Fibroblast of lung (primary cell): ENCODE data around the gene PRAMEF33.
"Not testable (repeated sequence)": the region's sequence is repeated elsewhere in the genome, so short reads cannot be mapped to it uniquely, and the experiment has no call there.

ENCODE experiments used
- EZH2 ChIP-seq: IDR thresholded peaks from 2 replicates; pipeline ENCODE4 v1.5.1; 2012; ENCODE audit warnings: low read length, control low read depth, mild to moderate bottlenecking; ENCODE audit errors: missing control alignments
- TF ChIP-seq, protein P1 (sequence below), 2 donors: IDR thresholded peaks in 1 of 2; conservative IDR thresholded peaks in 1 of 2; 1 replicate in 1 of 2; 2 replicates in 1 of 2; pipeline ENCODE4 v1.5.1; 2011 to 2012; ENCODE audit warnings: low read length in 2 of 2, control low read depth in 1 of 2, inconsistent platforms in 1 of 2, low read depth in 1 of 2, mild to moderate bottlenecking in 1 of 2

DNA sequence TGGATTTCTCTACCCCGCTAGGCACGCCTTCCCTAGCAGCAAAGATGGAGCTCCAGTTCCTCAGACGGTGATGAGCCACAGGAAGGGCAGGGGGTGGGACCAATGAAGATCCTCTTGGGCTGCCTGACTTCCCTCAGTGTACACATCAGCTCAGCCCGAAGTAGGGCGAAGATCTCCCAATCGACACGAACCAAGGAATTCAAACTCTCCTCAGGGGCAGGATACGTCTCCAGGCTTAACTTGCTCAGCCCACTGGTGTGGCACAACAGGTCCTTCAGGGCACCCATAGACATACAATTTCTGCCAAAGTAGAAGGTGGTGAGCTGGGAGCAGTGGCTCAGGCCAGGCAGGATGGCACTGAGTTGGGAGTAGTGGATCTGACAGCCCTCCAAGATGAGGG, 39.2 kb downstream of the PRAMEF33 start:
- TF ChIP-seq, protein P1, sequence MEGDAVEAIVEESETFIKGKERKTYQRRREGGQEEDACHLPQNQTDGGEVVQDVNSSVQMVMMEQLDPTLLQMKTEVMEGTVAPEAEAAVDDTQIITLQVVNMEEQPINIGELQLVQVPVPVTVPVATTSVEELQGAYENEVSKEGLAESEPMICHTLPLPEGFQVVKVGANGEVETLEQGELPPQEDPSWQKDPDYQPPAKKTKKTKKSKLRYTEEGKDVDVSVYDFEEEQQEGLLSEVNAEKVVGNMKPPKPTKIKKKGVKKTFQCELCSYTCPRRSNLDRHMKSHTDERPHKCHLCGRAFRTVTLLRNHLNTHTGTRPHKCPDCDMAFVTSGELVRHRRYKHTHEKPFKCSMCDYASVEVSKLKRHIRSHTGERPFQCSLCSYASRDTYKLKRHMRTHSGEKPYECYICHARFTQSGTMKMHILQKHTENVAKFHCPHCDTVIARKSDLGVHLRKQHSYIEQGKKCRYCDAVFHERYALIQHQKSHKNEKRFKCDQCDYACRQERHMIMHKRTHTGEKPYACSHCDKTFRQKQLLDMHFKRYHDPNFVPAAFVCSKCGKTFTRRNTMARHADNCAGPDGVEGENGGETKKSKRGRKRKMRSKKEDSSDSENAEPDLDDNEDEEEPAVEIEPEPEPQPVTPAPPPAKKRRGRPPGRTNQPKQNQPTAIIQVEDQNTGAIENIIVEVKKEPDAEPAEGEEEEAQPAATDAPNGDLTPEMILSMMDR (conservative IDR thresholded peaks at IDR 0.05 in 1 of 2, IDR thresholded peaks at IDR 0.05 in 1 of 2; ENCODE audit: low read depth in 1 of 2, low read length in 2 of 2): not testable (repeated sequence)
- TF ChIP-seq EZH2: not testable (repeated sequence)
